ENCODE data around the gene KRI1. TPM values are rescaled to one million over a fixed set of nuclear protein-coding genes. Genes with fewer than 3 reads are reported as not detected.
"Not testable (repeated sequence)": the region's sequence is repeated elsewhere in the genome, so short reads cannot be mapped to it uniquely, and the experiment has no call there.

Gene KRI1
- total RNA-seq, 2 donors from 2014 or later = 45.2 to 47.7 TPM

DNA sequence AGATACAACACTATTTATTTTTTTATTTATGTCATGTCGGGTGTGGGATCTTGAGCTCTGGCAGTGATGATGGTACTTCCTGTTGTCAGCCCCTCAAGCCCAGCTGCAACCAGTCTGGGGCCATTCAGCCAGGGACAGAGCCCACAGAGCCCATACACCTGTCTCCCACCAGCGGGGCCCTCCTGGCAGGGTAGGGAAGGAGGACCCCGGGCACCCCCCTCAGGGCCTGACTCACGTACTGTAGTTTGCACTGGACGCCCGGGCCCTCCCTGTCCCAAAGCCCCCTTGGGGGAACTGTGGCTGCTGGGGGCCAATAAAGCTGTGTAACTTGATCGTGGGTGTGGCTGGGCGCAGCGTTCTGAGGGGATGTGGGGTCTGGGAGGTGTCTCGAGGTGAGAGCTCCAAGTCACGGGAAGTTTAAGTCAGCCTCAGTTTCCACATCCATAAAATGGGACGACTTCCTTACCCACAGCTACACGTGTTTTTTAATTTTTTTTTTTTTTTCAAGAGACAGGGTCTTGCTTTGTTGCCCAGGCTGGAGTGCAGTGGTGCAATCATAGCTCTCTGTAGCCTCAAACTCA is 12.6 kb downstream of the KRI1 start:
- H3K36me3 ChIP-seq (ENCODE audit: control insufficient read depth, insufficient read depth, low read length) = peaks cover 62% of the 10 kb centered on the region
- no peaks in the 10 kb centered on the region for H3K27me3 Mint-ChIP-seq (ENCODE audit: insufficient read depth)
- no peaks in the 10 kb centered on the region for H3K27me3 ChIP-seq (ENCODE audit: control insufficient read depth, insufficient read depth, low read length, poor library complexity, severe bottlenecking)
- WGBS, 2 experiments (ENCODE audit: insufficient coverage in 1 of 2, insufficient read length in 1 of 2) = 91 to 94% methylated on average over 10 to 13 of the region's 13 CpGs
- TF ChIP-seq, protein P1, sequence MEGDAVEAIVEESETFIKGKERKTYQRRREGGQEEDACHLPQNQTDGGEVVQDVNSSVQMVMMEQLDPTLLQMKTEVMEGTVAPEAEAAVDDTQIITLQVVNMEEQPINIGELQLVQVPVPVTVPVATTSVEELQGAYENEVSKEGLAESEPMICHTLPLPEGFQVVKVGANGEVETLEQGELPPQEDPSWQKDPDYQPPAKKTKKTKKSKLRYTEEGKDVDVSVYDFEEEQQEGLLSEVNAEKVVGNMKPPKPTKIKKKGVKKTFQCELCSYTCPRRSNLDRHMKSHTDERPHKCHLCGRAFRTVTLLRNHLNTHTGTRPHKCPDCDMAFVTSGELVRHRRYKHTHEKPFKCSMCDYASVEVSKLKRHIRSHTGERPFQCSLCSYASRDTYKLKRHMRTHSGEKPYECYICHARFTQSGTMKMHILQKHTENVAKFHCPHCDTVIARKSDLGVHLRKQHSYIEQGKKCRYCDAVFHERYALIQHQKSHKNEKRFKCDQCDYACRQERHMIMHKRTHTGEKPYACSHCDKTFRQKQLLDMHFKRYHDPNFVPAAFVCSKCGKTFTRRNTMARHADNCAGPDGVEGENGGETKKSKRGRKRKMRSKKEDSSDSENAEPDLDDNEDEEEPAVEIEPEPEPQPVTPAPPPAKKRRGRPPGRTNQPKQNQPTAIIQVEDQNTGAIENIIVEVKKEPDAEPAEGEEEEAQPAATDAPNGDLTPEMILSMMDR (conservative IDR thresholded peaks at IDR 0.05) = no peak
- H3K9ac ChIP-seq (ENCODE audit: extremely low read depth, low read length, poor library complexity, severe bottlenecking) = no peak overlapping the region
- no peak overlapping the region for H3K27ac Mint-ChIP-seq
- H3K9me3 ChIP-seq (ENCODE audit: control insufficient read depth, low read length) = no peaks in the 10 kb centered on the region
- H3K4me3 ChIP-seq (ENCODE audit: low read length) = no peak overlapping the region
- no peak overlapping the region for H3K4me3 Mint-ChIP-seq
- peaks cover 73% of the 10 kb centered on the region for H3K36me3 Mint-ChIP-seq (ENCODE audit: low read depth)
- H3K4me1 ChIP-seq (ENCODE audit: control insufficient read depth, insufficient read depth, low read length) = no peaks in the 10 kb centered on the region
- DNase-seq = no peak
- H3K4me1 Mint-ChIP-seq = no peaks in the 10 kb centered on the region
- no peak overlapping the region for H3K27ac ChIP-seq (ENCODE audit: low read depth, low read length)
- no peaks in the 10 kb centered on the region for H3K9me3 Mint-ChIP-seq

DNA sequence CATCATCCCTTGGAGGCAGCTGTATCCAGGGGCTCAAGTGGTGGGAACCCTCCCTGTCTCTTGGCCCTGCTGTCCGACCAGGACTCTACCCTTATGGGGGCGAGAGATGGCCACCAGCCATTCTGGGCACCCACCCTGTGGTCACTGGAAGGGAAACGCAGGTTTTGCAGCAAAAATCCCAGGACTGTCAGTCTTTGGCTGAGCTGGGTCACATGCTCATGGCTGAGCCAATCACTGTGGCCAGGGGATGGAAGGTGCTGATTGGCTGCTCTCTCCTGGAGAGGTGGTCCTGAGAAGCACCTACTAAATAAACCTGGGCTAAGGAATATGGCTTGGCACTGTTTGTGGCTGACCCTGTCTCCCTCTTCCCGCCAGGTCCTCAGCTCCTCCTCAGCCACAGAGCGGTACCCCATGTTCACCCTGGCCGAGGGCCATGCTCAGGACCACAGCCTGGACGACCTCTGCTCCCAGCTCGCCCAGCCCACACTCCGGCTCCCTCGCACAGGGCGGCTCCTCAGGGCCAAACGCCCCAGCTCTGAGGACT is 13.2 kb downstream of the KRI1 start:
- no peaks in the 10 kb centered on the region for H3K9me3 Mint-ChIP-seq
- peak; percentile 91 for DNase-seq
- no peaks in the 10 kb centered on the region for H3K27me3 Mint-ChIP-seq (ENCODE audit: insufficient read depth)
- H3K27ac Mint-ChIP-seq = no peak overlapping the region
- H3K36me3 ChIP-seq (ENCODE audit: control insufficient read depth, insufficient read depth, low read length) = peaks cover 63% of the 10 kb centered on the region
- H3K4me1 Mint-ChIP-seq = no peaks in the 10 kb centered on the region
- no peak overlapping the region for H3K4me3 ChIP-seq (ENCODE audit: low read length)
- WGBS, 2 experiments (ENCODE audit: insufficient coverage in 1 of 2, insufficient read length in 1 of 2) = 90 to 95% methylated on average over 5 to 12 of the region's 12 CpGs
- no peak overlapping the region for H3K27ac ChIP-seq (ENCODE audit: low read depth, low read length)
- TF ChIP-seq, protein P1 (conservative IDR thresholded peaks at IDR 0.05) = no peak
- peaks cover 69% of the 10 kb centered on the region for H3K36me3 Mint-ChIP-seq (ENCODE audit: low read depth)
- no peak overlapping the region for H3K4me3 Mint-ChIP-seq
- no peaks in the 10 kb centered on the region for H3K27me3 ChIP-seq (ENCODE audit: control insufficient read depth, insufficient read depth, low read length, poor library complexity, severe bottlenecking)
- H3K4me1 ChIP-seq (ENCODE audit: control insufficient read depth, insufficient read depth, low read length) = no peaks in the 10 kb centered on the region
- H3K9me3 ChIP-seq (ENCODE audit: control insufficient read depth, low read length) = no peaks in the 10 kb centered on the region
- H3K9ac ChIP-seq (ENCODE audit: extremely low read depth, low read length, poor library complexity, severe bottlenecking) = no peak overlapping the region

DNA sequence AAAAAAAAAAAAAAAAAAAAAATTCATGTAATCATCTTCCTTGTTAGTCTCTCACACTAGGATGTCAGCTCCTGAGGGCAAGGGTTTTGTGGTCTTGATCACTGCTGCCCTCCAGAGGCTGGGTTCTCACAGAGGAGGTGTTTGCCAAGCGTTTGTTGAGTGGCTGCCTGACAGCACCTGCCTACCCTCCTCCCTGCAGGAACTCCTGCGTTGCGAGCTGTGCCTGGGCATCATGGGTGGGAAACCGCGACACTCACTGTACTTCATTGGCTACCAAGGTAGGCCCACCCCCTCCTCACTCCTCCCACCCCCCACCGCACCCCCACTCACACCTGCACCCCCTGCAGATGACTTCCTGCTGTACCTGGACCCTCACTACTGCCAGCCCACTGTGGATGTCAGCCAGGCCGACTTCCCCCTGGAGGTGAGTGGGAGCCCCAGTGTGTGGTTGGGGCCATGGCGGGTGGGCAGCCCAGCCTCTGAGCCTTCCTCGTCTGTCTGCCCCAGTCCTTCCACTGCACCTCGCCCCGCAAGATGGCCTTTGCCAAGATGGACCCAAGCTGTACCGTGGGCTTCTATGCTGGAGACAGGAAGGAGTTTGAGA is 14.0 kb downstream of the KRI1 start:
- Mint-ChIP-seq H3K4me1 (no peaks in the 10 kb centered on the region), H3K27ac (no peak overlapping the region), H3K27me3 (ENCODE audit: insufficient read depth) (no peaks in the 10 kb centered on the region), H3K36me3 (ENCODE audit: low read depth) (peaks cover 69% of the 10 kb centered on the region), H3K4me3 (no peak overlapping the region), H3K9me3 (no peaks in the 10 kb centered on the region)
- TF ChIP-seq, protein P1 (conservative IDR thresholded peaks at IDR 0.05) = peak; percentile 41
- Histone ChIP-seq H3K9me3 (ENCODE audit: control insufficient read depth, low read length) (no peaks in the 10 kb centered on the region), H3K27ac (ENCODE audit: low read depth, low read length) (no peak overlapping the region), H3K9ac (ENCODE audit: extremely low read depth, low read length, poor library complexity, severe bottlenecking) (no peak overlapping the region), H3K27me3 (ENCODE audit: control insufficient read depth, insufficient read depth, low read length, poor library complexity, severe bottlenecking) (no peaks in the 10 kb centered on the region), H3K4me1 (ENCODE audit: control insufficient read depth, insufficient read depth, low read length) (no peaks in the 10 kb centered on the region), H3K4me3 (ENCODE audit: low read length) (no peak overlapping the region), H3K36me3 (ENCODE audit: control insufficient read depth, insufficient read depth, low read length) (peaks cover 59% of the 10 kb centered on the region)
- DNase-seq = peak; percentile 62
- 91 to 93% methylated on average over 3 to 11 of the region's 12 CpGs for WGBS, 2 experiments (ENCODE audit: insufficient coverage in 1 of 2, insufficient read length in 1 of 2)

DNA sequence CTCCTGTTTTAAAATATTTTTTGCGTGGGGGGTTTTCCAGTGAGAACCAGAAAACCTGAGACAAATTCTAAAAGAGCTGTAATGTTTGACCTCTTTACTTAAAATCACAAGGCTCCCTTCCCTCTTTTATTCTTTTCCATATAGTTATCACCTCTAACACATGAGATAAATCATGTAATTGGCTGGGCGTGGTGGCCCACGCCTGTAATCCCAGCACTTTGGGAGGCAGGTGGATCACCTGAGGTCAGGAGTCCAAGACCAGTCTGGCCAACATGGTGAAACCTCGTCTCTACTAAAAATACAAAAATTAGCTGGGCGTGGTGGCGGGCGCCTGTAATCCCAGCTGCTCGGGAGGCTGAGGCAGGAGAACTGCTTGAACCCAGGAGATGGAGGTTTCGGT is 14.8 kb downstream of the KRI1 start:
- H3K27me3 Mint-ChIP-seq (ENCODE audit: insufficient read depth); H3K4me1 ChIP-seq (ENCODE audit: control insufficient read depth, insufficient read depth, low read length); H3K4me3 Mint-ChIP-seq; H3K4me3 ChIP-seq (ENCODE audit: low read length); DNase-seq; H3K27me3 ChIP-seq (ENCODE audit: control insufficient read depth, insufficient read depth, low read length, poor library complexity, severe bottlenecking); H3K9me3 ChIP-seq (ENCODE audit: control insufficient read depth, low read length); H3K9ac ChIP-seq (ENCODE audit: extremely low read depth, low read length, poor library complexity, severe bottlenecking); H3K27ac Mint-ChIP-seq; H3K9me3 Mint-ChIP-seq; H3K27ac ChIP-seq (ENCODE audit: low read depth, low read length); H3K4me1 Mint-ChIP-seq: not testable (repeated sequence)
- WGBS, 2 experiments (ENCODE audit: insufficient coverage in 1 of 2, insufficient read length in 1 of 2) = 94 to 100% methylated on average over 4 to 9 of the region's 9 CpGs
- peaks cover 54% of the 10 kb centered on the region for H3K36me3 ChIP-seq (ENCODE audit: control insufficient read depth, insufficient read depth, low read length)
- H3K36me3 Mint-ChIP-seq (ENCODE audit: low read depth) = peaks cover 67% of the 10 kb centered on the region
